Retina (tissue), 1 donor: ENCODE data around the gene DNAJC16.
"Not testable (repeated sequence)": the region's sequence is repeated elsewhere in the genome, so short reads cannot be mapped to it uniquely, and the experiment has no call there.

Experiments
- DNase-seq: peaks from one replicate; pipeline ENCODE4 v3.0.0-alpha.2; 2016

DNAJC16 gene

GRCh38 chr1:15592285-15592684 lies 65.6 kb downstream of the DNAJC16 start:
- DNase-seq: no peak

GRCh38 chr1:15595809-15596617 lies 69.4 kb downstream of the DNAJC16 start:
- no peak for DNase-seq

GRCh38 chr1:15598436-15598835 lies 71.8 kb downstream of the DNAJC16 start:
- no peak for DNase-seq

- DNase-seq: peak; percentile 94
Measured at GRCh38 chr1:15603050-15603965, 76.7 kb downstream of the DNAJC16 start.

GRCh38 chr1:15603966-15604282 lies 77.3 kb downstream of the DNAJC16 start:
- not testable (repeated sequence) for DNase-seq

GRCh38 chr1:15604400-15604799 lies 77.8 kb downstream of the DNAJC16 start:
- not testable (repeated sequence) for DNase-seq

GRCh38 chr1:15605398-15606383 lies 79.0 kb downstream of the DNAJC16 start:
- no peak for DNase-seq

- no peak for DNase-seq
Measured at GRCh38 chr1:15609631-15610030, 83.0 kb downstream of the DNAJC16 start.

- DNase-seq: no peak
Measured at GRCh38 chr1:15610167-15610566, 83.5 kb downstream of the DNAJC16 start.

GRCh38 chr1:15616373-15617172 lies 89.9 kb downstream of the DNAJC16 start:
- no peak for DNase-seq

- DNase-seq: peak; percentile 90
Measured at GRCh38 chr1:15617173-15618076, 90.8 kb downstream of the DNAJC16 start, which contains the start of gene DDI2. TSS of gene DDI2 (plus strand) at chr1:15617458. CDS start at chr1:15617671, 213 bp downstream.

GRCh38 chr1:15618077-15618654 lies 91.5 kb downstream of the DNAJC16 start:
- no peak for DNase-seq

- no peak for DNase-seq
Measured at GRCh38 chr1:15618655-15619525, 92.2 kb downstream of the DNAJC16 start.

GRCh38 chr1:15620155-15620545 lies 93.5 kb downstream of the DNAJC16 start:
- DNase-seq: no peak

- no peak for DNase-seq
Measured at GRCh38 chr1:15620902-15621682, 94.4 kb downstream of the DNAJC16 start.

GRCh38 chr1:15621975-15622374 lies 95.3 kb downstream of the DNAJC16 start:
- no peak for DNase-seq

GRCh38 chr1:15622712-15623373 lies 96.2 kb downstream of the DNAJC16 start:
- no peak for DNase-seq

- DNase-seq: no peak
Measured at GRCh38 chr1:15623435-15623834, 96.8 kb downstream of the DNAJC16 start.
